Fibroblast of lung (primary cell): Measurements from ENCODE around the gene GRB2.

Experiments
- EZH2 ChIP-seq: IDR thresholded peaks from 2 replicates; pipeline ENCODE4 v1.5.1; 2012; ENCODE audit warnings: low read length, control low read depth, mild to moderate bottlenecking; ENCODE audit errors: missing control alignments
- TF ChIP-seq, protein P1 (sequence below), 2 donors: IDR thresholded peaks in 1 of 2; conservative IDR thresholded peaks in 1 of 2; 1 replicate in 1 of 2; 2 replicates in 1 of 2; pipeline ENCODE4 v1.5.1; 2011 to 2012; ENCODE audit warnings: low read length in 2 of 2, control low read depth in 1 of 2, inconsistent platforms in 1 of 2, low read depth in 1 of 2, mild to moderate bottlenecking in 1 of 2

DNA sequence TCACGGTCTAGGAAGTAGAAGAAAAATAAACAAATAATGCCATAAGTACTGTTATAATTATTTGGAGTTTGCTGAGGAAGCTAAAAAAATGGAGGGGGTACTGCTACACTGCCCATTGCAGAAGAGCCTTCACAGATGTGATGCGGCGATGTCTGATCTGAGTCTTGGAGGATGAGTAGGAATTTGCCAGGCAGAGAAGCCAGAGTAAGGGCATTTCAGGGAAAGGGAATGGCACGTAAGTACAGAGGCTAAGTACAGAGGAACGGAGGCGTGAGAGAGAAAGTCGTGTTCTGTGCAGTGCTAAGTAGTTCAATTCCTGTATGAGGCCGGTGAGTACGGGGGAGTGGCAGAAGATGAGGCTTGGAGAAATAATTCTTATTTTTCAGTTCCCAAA, 741 bp upstream of the GRB2 start:
- TF ChIP-seq, protein P1, sequence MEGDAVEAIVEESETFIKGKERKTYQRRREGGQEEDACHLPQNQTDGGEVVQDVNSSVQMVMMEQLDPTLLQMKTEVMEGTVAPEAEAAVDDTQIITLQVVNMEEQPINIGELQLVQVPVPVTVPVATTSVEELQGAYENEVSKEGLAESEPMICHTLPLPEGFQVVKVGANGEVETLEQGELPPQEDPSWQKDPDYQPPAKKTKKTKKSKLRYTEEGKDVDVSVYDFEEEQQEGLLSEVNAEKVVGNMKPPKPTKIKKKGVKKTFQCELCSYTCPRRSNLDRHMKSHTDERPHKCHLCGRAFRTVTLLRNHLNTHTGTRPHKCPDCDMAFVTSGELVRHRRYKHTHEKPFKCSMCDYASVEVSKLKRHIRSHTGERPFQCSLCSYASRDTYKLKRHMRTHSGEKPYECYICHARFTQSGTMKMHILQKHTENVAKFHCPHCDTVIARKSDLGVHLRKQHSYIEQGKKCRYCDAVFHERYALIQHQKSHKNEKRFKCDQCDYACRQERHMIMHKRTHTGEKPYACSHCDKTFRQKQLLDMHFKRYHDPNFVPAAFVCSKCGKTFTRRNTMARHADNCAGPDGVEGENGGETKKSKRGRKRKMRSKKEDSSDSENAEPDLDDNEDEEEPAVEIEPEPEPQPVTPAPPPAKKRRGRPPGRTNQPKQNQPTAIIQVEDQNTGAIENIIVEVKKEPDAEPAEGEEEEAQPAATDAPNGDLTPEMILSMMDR (conservative IDR thresholded peaks at IDR 0.05 in 1 of 2, IDR thresholded peaks at IDR 0.05 in 1 of 2; ENCODE audit: low read depth in 1 of 2, low read length in 2 of 2) = no peak
- no peak for TF ChIP-seq EZH2
